Mucosa of descending colon (tissue), 3 donors: ENCODE results near the gene ARMC8. TPM values are rescaled to one million over a fixed set of nuclear protein-coding genes. Genes with fewer than 3 reads are reported as not detected.

Experiments
- ATAC-seq: fragments of 200-7000 bp; cut with Tn5 transposase; one replicate; pipeline ENCODE4 v1.9.1; 2020; ENCODE audit warnings: mild to moderate bottlenecking, moderate library complexity
- DNase-seq, 3 donors: peaks; one replicate each; pipeline ENCODE4 v3.0.0-alpha.2; 2020
- H3K36me3 ChIP-seq: fragments of 200-600 bp; one replicate; pipeline ENCODE4 v1.8.0; 2021; ENCODE audit warnings: low read depth, mild to moderate bottlenecking
- H3K4me1 ChIP-seq: fragments of 200-600 bp; one replicate; pipeline ENCODE4 v1.8.0; 2021; ENCODE audit warnings: low read depth, mild to moderate bottlenecking
- H3K4me3 ChIP-seq: fragments of 200-600 bp; one replicate; pipeline ENCODE4 v1.8.0; 2021; ENCODE audit warnings: mild to moderate bottlenecking
- H3K9me3 ChIP-seq: fragments of 200-600 bp; one replicate; pipeline ENCODE4 v1.8.0; 2021; ENCODE audit warnings: mild to moderate bottlenecking
- intact Hi-C, 2 donors: fragments of 100-400 bp; cut with DNase I in 1 of 2; cut with micrococcal nuclease in 1 of 2; formaldehyde crosslinking; loops; one replicate each; pipeline versions ENCODE4 v1.11.0 to v1.11.1; 2022; cut with DNase I, micrococcal nuclease
- total RNA-seq, 3 donors: library from RNA; stranded (reverse); fragmentation: NEBNext Ultra II Directional in 2 of 3; extraction: Animal tissue kit (Norgen Biotek cat#: 25700) in 2 of 3; gene quantifications; one replicate each; pipeline versions ENCODE4 v1.2.1 to v1.2.4, GENCODE V29; 2021 to 2023
- TF ChIP-seq, protein P1 (sequence below): fragments of 200-600 bp; IDR thresholded peaks from one replicate; pipeline ENCODE4 v1.8.0; 2022; ENCODE audit warnings: antibody characterized with exemption, mild to moderate bottlenecking
- donor health status: DM: no; HTN: no; CAD: no; lungs with moderate emphysema.
- donor health status: DM: no; HTN: no; CAD: no.
- donor health status: DM: no; HTN: yes; CAD: no.

The ARMC8 gene
- total RNA-seq, 3 donors from 2014 or later, result 33.5 to 50.7 (median 48.0) TPM

DNA sequence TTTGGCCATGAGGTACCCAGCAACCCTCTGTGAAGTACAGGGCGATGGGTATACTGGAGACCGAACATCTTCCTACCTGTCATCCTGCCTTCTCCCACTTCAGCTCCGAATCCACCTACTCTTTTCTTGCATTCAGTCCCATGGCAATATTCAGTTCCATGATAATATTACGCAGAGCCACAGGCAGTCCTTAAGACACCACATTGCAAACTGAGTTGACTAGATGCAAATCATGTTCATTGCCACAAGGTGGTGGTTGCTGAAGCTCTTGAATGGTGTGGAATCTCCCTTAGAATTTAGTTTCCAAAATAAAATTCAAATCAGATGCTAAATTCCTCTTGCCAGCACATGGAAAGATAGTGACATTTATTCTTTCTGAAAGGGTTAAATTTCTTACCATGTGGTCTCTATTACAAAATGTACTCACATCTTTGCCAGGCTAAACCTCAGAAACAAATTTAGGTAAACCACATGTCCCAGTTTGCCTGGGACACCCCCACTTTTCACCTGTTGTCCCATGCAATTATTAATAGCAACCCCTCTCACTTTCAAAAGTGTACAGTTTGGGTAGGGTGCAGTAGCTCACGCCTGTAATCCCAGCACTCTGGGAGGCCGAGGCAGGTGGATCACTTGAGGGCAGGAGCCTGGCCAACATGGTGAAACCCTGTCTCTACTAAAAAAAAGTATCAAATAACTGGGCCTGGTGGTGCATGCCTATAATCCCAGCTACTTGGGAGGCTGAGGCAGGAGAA is 144.2 kb downstream of the ARMC8 start:
- TF ChIP-seq, protein P1, sequence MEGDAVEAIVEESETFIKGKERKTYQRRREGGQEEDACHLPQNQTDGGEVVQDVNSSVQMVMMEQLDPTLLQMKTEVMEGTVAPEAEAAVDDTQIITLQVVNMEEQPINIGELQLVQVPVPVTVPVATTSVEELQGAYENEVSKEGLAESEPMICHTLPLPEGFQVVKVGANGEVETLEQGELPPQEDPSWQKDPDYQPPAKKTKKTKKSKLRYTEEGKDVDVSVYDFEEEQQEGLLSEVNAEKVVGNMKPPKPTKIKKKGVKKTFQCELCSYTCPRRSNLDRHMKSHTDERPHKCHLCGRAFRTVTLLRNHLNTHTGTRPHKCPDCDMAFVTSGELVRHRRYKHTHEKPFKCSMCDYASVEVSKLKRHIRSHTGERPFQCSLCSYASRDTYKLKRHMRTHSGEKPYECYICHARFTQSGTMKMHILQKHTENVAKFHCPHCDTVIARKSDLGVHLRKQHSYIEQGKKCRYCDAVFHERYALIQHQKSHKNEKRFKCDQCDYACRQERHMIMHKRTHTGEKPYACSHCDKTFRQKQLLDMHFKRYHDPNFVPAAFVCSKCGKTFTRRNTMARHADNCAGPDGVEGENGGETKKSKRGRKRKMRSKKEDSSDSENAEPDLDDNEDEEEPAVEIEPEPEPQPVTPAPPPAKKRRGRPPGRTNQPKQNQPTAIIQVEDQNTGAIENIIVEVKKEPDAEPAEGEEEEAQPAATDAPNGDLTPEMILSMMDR, result no peak
- DNase-seq (no peak), ATAC-seq (no peak)
- H3K36me3 ChIP-seq, result no peaks in the 10 kb centered on the region
- H3K9me3 ChIP-seq, result no peaks in the 10 kb centered on the region
- intact Hi-C loops, result no loop called here
- no peaks in the 10 kb centered on the region for H3K4me1 ChIP-seq
- no peak overlapping the region for H3K4me3 ChIP-seq

DNA sequence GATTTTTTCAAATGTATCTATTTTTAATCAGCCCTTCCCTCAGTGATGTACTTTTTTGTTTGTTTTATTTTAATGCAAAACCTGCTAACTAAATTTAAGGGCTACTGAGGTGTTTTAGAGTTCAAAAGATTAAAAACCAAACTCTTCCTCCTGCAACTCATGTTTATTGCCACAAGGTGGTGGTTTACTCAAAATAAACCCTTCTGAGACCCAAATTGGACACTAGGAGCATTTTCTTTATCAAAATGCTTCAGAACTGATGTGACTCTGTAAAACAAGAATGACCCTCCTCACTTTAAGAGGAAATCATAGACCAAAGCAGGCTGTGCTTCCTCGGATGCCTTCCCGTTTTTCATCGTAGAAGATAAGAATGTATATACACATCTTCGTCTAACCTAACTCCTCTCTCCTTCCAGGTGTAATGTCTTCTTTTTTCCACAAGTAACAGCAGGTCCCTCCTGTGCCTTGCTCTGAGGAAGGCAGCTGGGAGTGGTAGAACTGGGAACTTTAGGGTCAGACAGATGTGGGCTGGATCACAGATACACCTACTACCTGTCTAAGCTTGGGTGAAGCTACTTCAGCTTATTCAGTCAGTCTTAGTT is 145.5 kb downstream of the ARMC8 start:
- H3K4me3 ChIP-seq, result no peak overlapping the region
- DNase-seq (no peak), ATAC-seq (no peak)
- no peaks in the 10 kb centered on the region for H3K4me1 ChIP-seq
- intact Hi-C loops, result no loop called here
- TF ChIP-seq, protein P1, result no peak
- no peaks in the 10 kb centered on the region for H3K9me3 ChIP-seq
- H3K36me3 ChIP-seq, result no peaks in the 10 kb centered on the region

DNA sequence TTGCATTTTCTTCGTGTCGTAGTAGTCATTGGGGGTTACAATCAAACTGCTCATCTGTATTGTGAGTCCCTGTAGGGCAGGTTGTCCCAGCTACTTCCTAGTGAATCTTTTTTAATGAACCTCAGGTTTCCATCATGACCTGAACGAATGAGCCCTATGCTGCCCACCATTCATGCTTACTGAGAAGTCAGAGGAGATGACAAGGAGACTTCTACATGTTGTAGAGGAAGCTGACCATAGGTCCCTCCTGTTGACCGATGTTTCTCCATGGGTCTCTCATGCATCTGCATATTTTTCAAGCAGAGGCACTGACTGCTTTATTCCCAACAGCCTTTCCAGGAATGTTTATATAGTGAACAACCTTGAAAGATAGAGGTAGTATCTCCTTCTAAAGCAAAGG is 147.5 kb downstream of the ARMC8 start:
- Histone ChIP-seq H3K36me3 (no peaks in the 10 kb centered on the region), H3K4me3 (no peak overlapping the region), H3K4me1 (no peaks in the 10 kb centered on the region), H3K9me3 (no peaks in the 10 kb centered on the region)
- ATAC-seq (no peak), DNase-seq (no peak)
- intact Hi-C loops, result no loop called here
- TF ChIP-seq, protein P1, result no peak

DNA sequence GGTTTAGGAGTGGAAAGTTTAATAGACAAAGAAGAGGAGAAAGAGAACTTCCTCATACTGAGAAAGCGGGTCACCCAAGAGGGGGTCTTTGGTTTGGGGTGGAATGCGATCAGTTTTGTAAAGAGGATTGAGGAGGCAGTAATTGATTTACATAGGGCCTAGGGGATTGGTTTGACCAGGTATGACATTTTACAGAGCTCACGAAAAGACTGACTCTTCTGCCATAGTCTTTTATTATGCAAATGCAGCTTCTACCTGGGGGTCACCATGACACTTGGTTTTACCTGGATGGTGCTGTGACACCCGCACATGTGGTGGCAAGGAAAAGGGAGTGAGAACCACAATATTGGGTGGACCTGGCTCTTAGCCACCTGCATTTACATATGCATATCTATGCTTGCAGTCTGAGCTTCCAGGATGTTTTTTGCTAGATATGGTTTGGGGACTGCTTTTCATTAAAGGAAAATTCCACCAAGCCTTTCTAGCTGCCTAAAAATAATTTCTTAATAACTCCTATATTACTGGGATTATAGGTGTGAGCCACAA is 149.4 kb downstream of the ARMC8 start:
- ATAC-seq (no peak), DNase-seq (no peak)
- no peaks in the 10 kb centered on the region for H3K9me3 ChIP-seq
- intact Hi-C loops, result no loop called here
- no peaks in the 10 kb centered on the region for H3K36me3 ChIP-seq
- no peaks in the 10 kb centered on the region for H3K4me1 ChIP-seq
- TF ChIP-seq, protein P1, result no peak
- H3K4me3 ChIP-seq, result no peak overlapping the region

DNA sequence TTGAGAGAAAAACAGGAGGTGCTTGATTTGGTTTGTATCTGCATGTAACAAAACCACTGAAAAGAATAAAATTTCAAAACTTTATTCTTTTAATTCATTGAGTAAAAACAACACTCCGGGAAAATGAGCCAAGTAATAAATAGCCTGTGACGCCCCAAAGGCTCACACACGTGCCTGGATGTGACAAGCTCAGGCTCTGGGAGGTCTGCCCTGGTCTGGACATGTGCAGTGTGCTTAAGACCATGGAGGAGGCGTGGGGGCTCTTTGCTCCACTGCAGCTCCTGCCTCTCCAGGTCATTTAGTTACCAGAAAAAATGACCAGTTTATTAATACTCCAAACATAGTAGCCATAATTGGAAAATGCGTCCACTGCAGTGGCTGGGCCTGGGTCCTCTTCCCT is 151.1 kb downstream of the ARMC8 start:
- TF ChIP-seq, protein P1, result no peak
- H3K4me3 ChIP-seq, result no peak overlapping the region
- no peak for ATAC-seq
- H3K36me3 ChIP-seq, result no peaks in the 10 kb centered on the region
- DNase-seq, result no peak
- H3K4me1 ChIP-seq, result no peaks in the 10 kb centered on the region
- H3K9me3 ChIP-seq, result no peaks in the 10 kb centered on the region
- intact Hi-C loops, result no loop called here
